HepG2 (cell line): ENCODE measurements around the gene GPR17. TPM values are rescaled to one million over a fixed set of nuclear protein-coding genes. Genes with fewer than 3 reads are reported as not detected.

Experiments
- AGO2 ChIP-seq: fragments of 200-400 bp; formaldehyde crosslinking; optimal IDR thresholded peaks from 2 replicates; pipeline ENCODE3; 2017; ENCODE audit warnings: mild to moderate bottlenecking, low read depth, low read length, moderate library complexity
- DMTF1 ChIP-seq: sonication (generic); formaldehyde crosslinking; IDR thresholded peaks from 2 replicates; pipeline ENCODE4 v1.4.0; 2020; ENCODE audit warnings: mild to moderate bottlenecking, missing genetic modification reagents
- GATAD2A ChIP-seq: IDR thresholded peaks from 2 replicates; pipeline ENCODE4 v1.6.1; 2016
- HCFC1 ChIP-seq: fragments of 150-350 bp; IDR thresholded peaks from 2 replicates; pipeline ENCODE4 v1.6.1; 2014; ENCODE audit warnings: low read depth, low read length
- KAT2B ChIP-seq: fragments of 150-350 bp; IDR thresholded peaks from 2 replicates; pipeline ENCODE4 v1.6.1; 2014; ENCODE audit warnings: low read depth, low read length, borderline replicate concordance
- LCORL ChIP-seq, 2 experiments: fragments of 450-650 bp in 1 of 2; sonication (generic) in 1 of 2; formaldehyde crosslinking in 1 of 2; IDR thresholded peaks; 2 replicates each; pipeline versions ENCODE4 v1.5.0 to v1.6.1; 2017 to 2020; ENCODE audit warnings: antibody characterized with exemption in 1 of 2, missing genetic modification reagents in 1 of 2
- MEIS2 ChIP-seq: sonication (generic); formaldehyde crosslinking; IDR thresholded peaks from 2 replicates; pipeline ENCODE4 v1.9.0; 2021; ENCODE audit warnings: mild to moderate bottlenecking, missing genetic modification reagents
- TARDBP ChIP-seq: sonication (generic); formaldehyde crosslinking; IDR thresholded peaks from 2 replicates; pipeline ENCODE4 v1.8.0; 2022; ENCODE audit warnings: mild to moderate bottlenecking, missing genetic modification reagents
- TRIM22 ChIP-seq: fragments of 450-650 bp; IDR thresholded peaks from 2 replicates; pipeline ENCODE4 v1.6.1; 2017
- UBTF ChIP-seq: sonication (generic); formaldehyde crosslinking; IDR thresholded peaks from 2 replicates; pipeline ENCODE4 v1.4.0; 2020; ENCODE audit warnings: mild to moderate bottlenecking, missing genetic modification reagents
- ZFYVE20 ChIP-seq: sonication (generic); formaldehyde crosslinking; IDR thresholded peaks from 2 replicates; pipeline ENCODE4 v1.8.0; 2023; ENCODE audit warnings: low read depth, mild to moderate bottlenecking, moderate library complexity, missing genetic modification reagents, borderline replicate concordance
- ZNF207 ChIP-seq: fragments of 450-650 bp; IDR thresholded peaks from 2 replicates; pipeline ENCODE4 v1.6.1; 2016; ENCODE audit warnings: antibody characterized with exemption, borderline replicate concordance
- ZNF609 ChIP-seq: sonication (generic); formaldehyde crosslinking; IDR thresholded peaks from 2 replicates; pipeline ENCODE4 v1.4.0; 2020; ENCODE audit warnings: mild to moderate bottlenecking, missing genetic modification reagents, borderline replicate concordance
- ZNF746 ChIP-seq: sonication (generic); formaldehyde crosslinking; IDR thresholded peaks from 2 replicates; pipeline ENCODE4 v1.8.0; 2022; ENCODE audit warnings: mild to moderate bottlenecking, missing genetic modification reagents
- ZSCAN29 ChIP-seq: sonication (generic); formaldehyde crosslinking; conservative IDR thresholded peaks from 2 replicates; pipeline ENCODE4 v1.4.0; 2020; ENCODE audit warnings: mild to moderate bottlenecking, missing genetic modification reagents
- polyA plus RNA-seq, 8 experiments: library from polyadenylated mRNA; depleted of rRNA in 3 of 8; stranded (reverse) in 7 of 8; unstranded in 1 of 8; fragments of >200 nt; fragmentation: Illumina TruSeq in 4 of 8; extraction: Trizol in 4 of 8; gene quantifications; 2 replicates each; pipeline versions ENCODE4 v1.2.1 to v1.2.3, GENCODE V29; 2011 to 2016; ENCODE audit warnings: low read depth in 4 of 8, missing spikeins in 1 of 8, mixed read lengths in 1 of 8; ENCODE audit not compliant: insufficient read depth in 1 of 8
- total RNA-seq, 5 experiments: library from RNA; depleted of rRNA; stranded (reverse); fragments of >200 nt; fragmentation: Illumina TruSeq; extraction: Trizol; gene quantifications; 2 replicates each; pipeline ENCODE4 v1.2.3, GENCODE V29; 2016; ENCODE audit warnings: low read depth in 1 of 5

GPR17 gene
- total and polyA plus RNA-seq, 2 of the 13 experiments (the other 11 are each of a cell fraction or from before 2014, with no cell fraction given): not detected

GRCh38 chr2:127674241-127675209 lies 28.6 kb downstream of the GPR17 start (continued):
- no peak for TF ChIP-seq DMTF1 (CRISPR knock-in tag)
- TF ChIP-seq HCFC1: no peak
- no peak for TF ChIP-seq ZNF609
- TF ChIP-seq TARDBP: 0 out of 2 replicates have a peak, but pooled peaks have one; percentile 25
- no peak for TF ChIP-seq ZFYVE20 (CRISPR knock-in tag)
- TF ChIP-seq AGO2: no peak
- no peak for TF ChIP-seq MEIS2 (CRISPR knock-in tag)
- TF ChIP-seq TRIM22: no peak
- no peak for TF ChIP-seq KAT2B
- no peak for TF ChIP-seq UBTF (CRISPR knock-in tag)
- TF ChIP-seq ZSCAN29: 0 out of 2 replicates have a peak, but pooled peaks have one; percentile 52
- 0 out of 2 replicates have a peak, but pooled peaks have one; percentile 16 for TF ChIP-seq GATAD2A
- TF ChIP-seq LCORL (IDR thresholded peaks at IDR 0.05): no peak
- TF ChIP-seq LCORL (CRISPR knock-in tag; IDR thresholded peaks at IDR 0.05): peak; percentile 75
- TF ChIP-seq ZNF207: no peak
- peak; percentile 45; the same call in 1 of the 2 replicates for TF ChIP-seq ZNF746 (CRISPR knock-in tag)
